ENCODE results near the gene GJC2. TPM values are rescaled to one million over a fixed set of nuclear protein-coding genes. Genes with fewer than 3 reads are reported as not detected.

The GJC2 gene
- polyA plus RNA-seq, 1 donor (not counting 4 experiments of a cell fraction or from before 2014, with no cell fraction given): 0.58 TPM

DNA sequence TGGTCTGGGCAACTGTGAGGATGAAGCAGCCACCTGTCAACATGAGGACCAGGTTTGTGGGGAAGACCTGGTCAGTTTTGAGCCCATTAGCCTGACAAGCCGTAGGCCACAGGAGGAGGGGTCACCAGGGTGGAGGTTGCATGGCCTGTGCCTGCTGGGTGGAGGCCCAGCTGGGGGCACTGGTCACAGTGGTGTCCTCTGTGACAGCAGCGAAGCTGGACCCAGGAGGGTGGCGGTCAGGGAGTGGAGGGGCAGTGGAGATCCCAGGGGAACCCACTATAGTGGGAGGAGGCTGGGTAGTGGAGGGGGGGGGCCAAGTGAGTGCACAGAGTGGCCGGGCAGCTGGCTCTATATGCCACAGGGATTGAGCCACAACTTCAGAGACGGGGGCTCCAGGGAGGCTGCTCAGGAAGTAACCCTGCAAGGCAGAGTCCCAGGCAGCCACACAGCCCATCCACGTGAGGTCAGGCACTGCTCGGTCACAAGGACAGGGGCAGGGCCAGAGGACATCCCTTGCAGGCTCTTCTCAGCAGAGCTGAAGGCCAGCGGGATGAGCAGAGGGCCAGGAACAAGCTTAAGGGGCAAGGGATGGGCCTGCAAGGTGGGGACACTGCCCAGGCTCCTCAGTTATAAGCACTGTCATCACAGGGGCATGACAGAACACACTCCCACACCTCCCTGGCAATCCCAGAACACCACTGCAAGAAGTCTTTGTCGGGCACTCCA is 44.3 kb upstream of the GJC2 start:
- Histone ChIP-seq H3K9me3 (ENCODE audit: control insufficient read depth, low read depth, low read length) (no peaks in the 10 kb centered on the region), H3K4me1 (ENCODE audit: control insufficient read depth, extremely low read depth, insufficient read depth, low read length) (peaks cover 17% of the 10 kb centered on the region), H4K20me1 (ENCODE audit: control insufficient read depth, extremely low read depth, insufficient read depth, low read length) (no peaks in the 10 kb centered on the region), H3K4me2 (ENCODE audit: control insufficient read depth, extremely low read depth, insufficient read depth, low read depth, low read length) (no peak overlapping the region), H3K27me3 (ENCODE audit: control insufficient read depth, extremely low read depth, insufficient read depth, low read length) (no peaks in the 10 kb centered on the region), H3K9me1 (ENCODE audit: control insufficient read depth, extremely low read depth, insufficient read depth, low read length) (peaks cover 2% of the 10 kb centered on the region), H3K36me3 (ENCODE audit: control insufficient read depth in 2 of 2, extremely low read depth in 1 of 2, insufficient read depth in 2 of 2, low read length in 2 of 2) (peaks cover 11 to 19% of the 10 kb centered on the region in 2 experiments), H3K9ac (ENCODE audit: control insufficient read depth, extremely low read depth, insufficient read depth, low read length) (no peak overlapping the region), H2AFZ (ENCODE audit: control insufficient read depth, low read length) (no peak overlapping the region), H3K4me3 (ENCODE audit: control insufficient read depth in 2 of 3, extremely low read depth in 1 of 3, insufficient read depth in 2 of 3, low read depth in 1 of 3, low read length in 3 of 3) (no peak overlapping the region), H3K79me2 (ENCODE audit: control insufficient read depth, insufficient read depth, low read length) (peaks cover 33% of the 10 kb centered on the region), H3K27ac (ENCODE audit: control insufficient read depth, insufficient read depth, low read length) (no peak overlapping the region)
- TF ChIP-seq EZH2 (IDR thresholded peaks at IDR 0.05; ENCODE audit: low read length): no peak
- TF ChIP-seq, protein P1, sequence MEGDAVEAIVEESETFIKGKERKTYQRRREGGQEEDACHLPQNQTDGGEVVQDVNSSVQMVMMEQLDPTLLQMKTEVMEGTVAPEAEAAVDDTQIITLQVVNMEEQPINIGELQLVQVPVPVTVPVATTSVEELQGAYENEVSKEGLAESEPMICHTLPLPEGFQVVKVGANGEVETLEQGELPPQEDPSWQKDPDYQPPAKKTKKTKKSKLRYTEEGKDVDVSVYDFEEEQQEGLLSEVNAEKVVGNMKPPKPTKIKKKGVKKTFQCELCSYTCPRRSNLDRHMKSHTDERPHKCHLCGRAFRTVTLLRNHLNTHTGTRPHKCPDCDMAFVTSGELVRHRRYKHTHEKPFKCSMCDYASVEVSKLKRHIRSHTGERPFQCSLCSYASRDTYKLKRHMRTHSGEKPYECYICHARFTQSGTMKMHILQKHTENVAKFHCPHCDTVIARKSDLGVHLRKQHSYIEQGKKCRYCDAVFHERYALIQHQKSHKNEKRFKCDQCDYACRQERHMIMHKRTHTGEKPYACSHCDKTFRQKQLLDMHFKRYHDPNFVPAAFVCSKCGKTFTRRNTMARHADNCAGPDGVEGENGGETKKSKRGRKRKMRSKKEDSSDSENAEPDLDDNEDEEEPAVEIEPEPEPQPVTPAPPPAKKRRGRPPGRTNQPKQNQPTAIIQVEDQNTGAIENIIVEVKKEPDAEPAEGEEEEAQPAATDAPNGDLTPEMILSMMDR (optimal IDR thresholded peaks at IDR 0.05 in 1 of 3, IDR thresholded peaks at IDR 0.05 in 1 of 3, conservative IDR thresholded peaks at IDR 0.05 in 1 of 3; ENCODE audit: extremely low read depth in 1 of 3, insufficient read depth in 2 of 3, low read length in 3 of 3): no peak
- FAIRE-seq (no peak), DNase-seq (ENCODE audit: low read depth, low spot score) (no peak)
- dilution Hi-C loops (cut with MboI; ENCODE audit: extremely low pct_ligation_motif_present, low sequenced_read_pairs): no loop called here

DNA sequence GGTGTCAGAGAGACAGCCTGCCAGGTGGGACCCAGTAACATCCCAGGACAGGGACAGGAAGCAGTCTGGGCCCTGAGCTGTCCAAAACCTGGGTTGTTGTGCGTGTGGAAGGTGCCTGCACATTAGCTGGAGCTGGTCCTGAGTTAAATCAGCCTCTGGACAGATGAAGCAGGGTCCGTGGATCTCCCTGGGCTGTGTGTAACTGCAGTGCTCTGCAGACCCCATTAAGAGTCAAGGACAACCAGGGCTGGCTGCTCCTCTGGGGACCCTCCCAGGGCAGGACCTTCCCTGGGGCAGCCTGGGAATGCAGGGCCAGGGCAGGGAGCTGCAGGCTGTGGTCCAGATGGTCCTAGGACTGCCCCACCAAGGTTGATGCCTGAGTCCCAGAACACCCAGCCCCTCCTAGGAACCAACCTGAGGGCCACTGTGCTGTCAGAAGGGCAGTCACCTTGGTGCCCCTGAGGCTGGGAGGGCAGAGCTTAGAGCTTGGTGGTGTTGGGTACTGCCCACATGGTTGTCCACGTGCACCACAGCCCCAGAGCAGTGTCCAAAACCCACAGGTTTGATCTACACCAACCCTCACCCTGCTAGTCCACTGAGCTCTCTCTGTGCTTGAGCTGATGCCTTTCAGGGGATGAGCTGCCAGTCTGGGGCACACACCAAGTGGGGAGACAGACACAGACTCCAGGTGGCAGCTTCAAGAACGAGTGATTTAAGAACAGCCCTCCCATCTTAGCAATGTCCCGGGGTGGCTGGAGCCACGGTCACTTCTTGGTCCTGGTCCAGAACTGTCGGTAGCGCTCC is 43.5 kb upstream of the GJC2 start:
- Histone ChIP-seq H3K9me3 (ENCODE audit: control insufficient read depth, low read depth, low read length) (no peaks in the 10 kb centered on the region), H3K9ac (ENCODE audit: control insufficient read depth, extremely low read depth, insufficient read depth, low read length) (no peak overlapping the region), H3K4me2 (ENCODE audit: control insufficient read depth, extremely low read depth, insufficient read depth, low read depth, low read length) (no peak overlapping the region), H3K4me1 (ENCODE audit: control insufficient read depth, extremely low read depth, insufficient read depth, low read length) (peaks cover 17% of the 10 kb centered on the region), H3K79me2 (ENCODE audit: control insufficient read depth, insufficient read depth, low read length) (peaks cover 28% of the 10 kb centered on the region), H3K4me3 (ENCODE audit: control insufficient read depth in 2 of 3, extremely low read depth in 1 of 3, insufficient read depth in 2 of 3, low read depth in 1 of 3, low read length in 3 of 3) (no peak overlapping the region), H4K20me1 (ENCODE audit: control insufficient read depth, extremely low read depth, insufficient read depth, low read length) (no peaks in the 10 kb centered on the region), H3K27me3 (ENCODE audit: control insufficient read depth, extremely low read depth, insufficient read depth, low read length) (no peaks in the 10 kb centered on the region), H3K9me1 (ENCODE audit: control insufficient read depth, extremely low read depth, insufficient read depth, low read length) (no peaks in the 10 kb centered on the region), H3K36me3 (ENCODE audit: control insufficient read depth in 2 of 2, extremely low read depth in 1 of 2, insufficient read depth in 2 of 2, low read length in 2 of 2) (peaks cover 4 to 14% of the 10 kb centered on the region in 2 experiments), H3K27ac (ENCODE audit: control insufficient read depth, insufficient read depth, low read length) (no peak overlapping the region), H2AFZ (ENCODE audit: control insufficient read depth, low read length) (no peak overlapping the region)
- no peak for DNase-seq (ENCODE audit: low read depth, low spot score)
- TF ChIP-seq EZH2 (IDR thresholded peaks at IDR 0.05; ENCODE audit: low read length): no peak
- TF ChIP-seq, protein P1 (optimal IDR thresholded peaks at IDR 0.05 in 1 of 3, IDR thresholded peaks at IDR 0.05 in 1 of 3, conservative IDR thresholded peaks at IDR 0.05 in 1 of 3; ENCODE audit: extremely low read depth in 1 of 3, insufficient read depth in 2 of 3, low read length in 3 of 3): no peak
- no peak for FAIRE-seq
- dilution Hi-C loops (cut with MboI; ENCODE audit: extremely low pct_ligation_motif_present, low sequenced_read_pairs): no loop called here

Data from keratinocyte (primary cell).